AML-193 (cell line): ENCODE results near the gene TCEAL6.
"Not testable (repeated sequence)": the region's sequence is repeated elsewhere in the genome, so short reads cannot be mapped to it uniquely, and the experiment has no call there.

Source experiments
- DNase-seq, 2 experiments: peaks; one replicate each; lab custom pipeline; 2025; lab: John Stamatoyannopoulos, UW

TCEAL6 gene

GRCh38 chrX:102142274-102142673 lies at the start of gene TCEAL6:
Gene TCEAL6 (minus strand): TSS chrX:102142481.
- DNase-seq: not testable (repeated sequence)

- DNase-seq: no peak
Measured at GRCh38 chrX:102185967-102186720, 43.9 kb upstream of the TCEAL6 start.

- peak; percentile 21 to 47 for DNase-seq
Measured at GRCh38 chrX:102155806-102156179, 13.5 kb upstream of the TCEAL6 start, which contains the start of gene BEX5. Gene BEX5 (minus strand): TSS chrX:102155977. CDS start chrX:102154265, 1,712 bp downstream.

GRCh38 chrX:102154900-102155805 lies 12.9 kb upstream of the TCEAL6 start:
- DNase-seq: no peak

- DNase-seq: peak in 1 of 2 experiments; percentile 0
Measured at GRCh38 chrX:102154218-102154860, 12.1 kb upstream of the TCEAL6 start.

GRCh38 chrX:102141631-102142030 lies 650 bp downstream of the TCEAL6 start:
- not testable (repeated sequence) for DNase-seq

- DNase-seq: not testable (repeated sequence)
Measured at GRCh38 chrX:102140876-102141275, 1.4 kb downstream of the TCEAL6 start.

GRCh38 chrX:102138064-102138463 lies 4.2 kb downstream of the TCEAL6 start:
- no peak for DNase-seq

GRCh38 chrX:102129473-102129872 lies 12.8 kb downstream of the TCEAL6 start:
- peak in 1 of 2 experiments; percentile 6 for DNase-seq

- no peak for DNase-seq
Measured at GRCh38 chrX:102126863-102127262, 15.4 kb downstream of the TCEAL6 start.

- not testable (repeated sequence) for DNase-seq
Measured at GRCh38 chrX:102126080-102126818, 16.0 kb downstream of the TCEAL6 start.

GRCh38 chrX:102125436-102125835 lies 16.8 kb downstream of the TCEAL6 start, which contains the start of gene TCEAL2:
Gene TCEAL2 (plus strand): TSS chrX:102125679. CDS start chrX:102126831, 1,152 bp downstream.
- not testable (repeated sequence) for DNase-seq

GRCh38 chrX:102125014-102125413 lies 17.3 kb downstream of the TCEAL6 start:
- DNase-seq: not testable (repeated sequence)

GRCh38 chrX:102115748-102116147 lies 26.5 kb downstream of the TCEAL6 start:
- no peak for DNase-seq

- DNase-seq: no peak
Measured at GRCh38 chrX:102113367-102113766, 28.9 kb downstream of the TCEAL6 start.
